B cell (primary cell): ENCODE measurements around the gene NIP7. TPM values are rescaled to one million over a fixed set of nuclear protein-coding genes. Genes with fewer than 3 reads are reported as not detected.

Source experiments
- ATAC-seq: fragments of 200-7000 bp; cut with Tn5 transposase; one replicate; pipeline ENCODE4 v1.10.0; 2021; ENCODE audit warnings: low read depth, mild to moderate bottlenecking, moderate number of reproducible peaks, moderate library complexity
- CTCF ChIA-PET: fragments of 350-600 bp; sonication (Branson Sonifier 250); formaldehyde crosslinking; loops from one replicate; lab custom pipeline; 2021; ENCODE audit warnings: antibody characterized with exemption, inconsistent platforms; lab: Charles Lee
- POLR2A ChIA-PET: fragments of 350-600 bp; sonication (Branson Sonifier 250); formaldehyde crosslinking; loops from one replicate; lab custom pipeline; 2021; ENCODE audit warnings: antibody characterized with exemption; lab: Charles Lee
- DNase-seq: peaks from one replicate; pipeline ENCODE4 v3.0.0; 2013
- H2AFZ ChIP-seq: 2 replicates; pipeline ENCODE4 v1.6.1; 2012; ENCODE audit warnings: mild to moderate bottlenecking, low read depth, low read length; ENCODE audit not compliant: insufficient read depth, poor library complexity, severe bottlenecking
- H3K27ac ChIP-seq, 2 donors: 1 replicate in 1 of 2; 2 replicates in 1 of 2; pipeline ENCODE4 v1.5.1; 2012 to 2013; ENCODE audit warnings: low read length in 2 of 2, mild to moderate bottlenecking in 2 of 2, moderate library complexity in 1 of 2
- H3K27me3 ChIP-seq, 4 experiments: fragments of 200-600 bp in 1 of 4; sonication (generic) in 1 of 4; replicated peaks in 1 of 4; 1 replicate in 2 of 4; 2 replicates in 2 of 4; pipeline versions ENCODE4 v1.6.1 to v1.7.0; 2013 to 2016; ENCODE audit warnings: low read length in 3 of 4, mild to moderate bottlenecking in 2 of 4, mixed read lengths in 1 of 4, moderate library complexity in 1 of 4; ENCODE audit not compliant: insufficient read depth in 4 of 4, control insufficient read depth in 3 of 4; ENCODE audit errors: control extremely low read depth in 1 of 4
- H3K36me3 ChIP-seq, 2 experiments: replicated peaks in 1 of 2; 1 replicate in 1 of 2; 2 replicates in 1 of 2; pipeline versions ENCODE4 v1.6.1 to v1.7.1; 2013; ENCODE audit warnings: low read length in 1 of 2; ENCODE audit not compliant: insufficient read depth in 2 of 2, control insufficient read depth in 1 of 2; ENCODE audit errors: control extremely low read depth in 1 of 2, extremely low read depth in 1 of 2
- H3K4me1 ChIP-seq, 2 donors: fragments of 200-600 bp in 1 of 2; sonication (generic) in 1 of 2; 1 replicate in 1 of 2; 2 replicates in 1 of 2; pipeline versions ENCODE4 v1.5.1 to v1.6.1; 2013 to 2017; ENCODE audit warnings: low read length in 2 of 2; ENCODE audit not compliant: control insufficient read depth in 2 of 2, insufficient read depth in 2 of 2
- H3K4me2 ChIP-seq: replicated peaks from 2 replicates; pipeline ENCODE3; 2012; ENCODE audit warnings: mild to moderate bottlenecking, low read depth, low read length; ENCODE audit not compliant: poor library complexity, severe bottlenecking
- H3K4me3 ChIP-seq, 5 experiments: fragments of 200-600 bp in 1 of 5; sonication (generic) in 1 of 5; 1 replicate in 3 of 5; 2 replicates in 2 of 5; pipeline versions ENCODE4 v1.5.1 to v1.7.0; 2011 to 2016; ENCODE audit warnings: low read length in 4 of 5, mild to moderate bottlenecking in 4 of 5, low read depth in 2 of 5, control low read depth in 1 of 5, moderate library complexity in 1 of 5; ENCODE audit not compliant: insufficient read depth in 1 of 5; ENCODE audit errors: control extremely low read depth in 1 of 5, extremely low read depth in 1 of 5
- H3K79me2 ChIP-seq: fragments of 200-600 bp; sonication (generic); one replicate; pipeline ENCODE4 v1.6.0; 2016; ENCODE audit warnings: low read length; ENCODE audit not compliant: control insufficient read depth, insufficient read depth
- H3K9ac ChIP-seq: fragments of 200-600 bp; sonication (generic); 2 replicates; pipeline ENCODE4 v1.6.1; 2017; ENCODE audit warnings: mild to moderate bottlenecking, low read length, moderate library complexity
- H3K9me3 ChIP-seq, 3 donors: one replicate each; pipeline versions ENCODE4 v1.6.1 to v1.7.1; 2013; ENCODE audit warnings: low read length in 2 of 3; ENCODE audit not compliant: control insufficient read depth in 2 of 3, insufficient read depth in 1 of 3; ENCODE audit errors: control extremely low read depth in 1 of 3
- H4K20me1 ChIP-seq: 2 replicates; pipeline ENCODE4 v1.6.0; 2012; ENCODE audit warnings: mild to moderate bottlenecking, low read length; ENCODE audit not compliant: insufficient read depth, control insufficient read depth, poor library complexity, severe bottlenecking
- H3K27ac Mint-ChIP-seq: one replicate; pipeline ENCODE4 v1.8.0; 2021; ENCODE audit warnings: mixed read lengths
- H3K27me3 Mint-ChIP-seq: one replicate; pipeline ENCODE4 v1.8.0; 2021; ENCODE audit warnings: mixed read lengths
- H3K4me1 Mint-ChIP-seq: one replicate; pipeline ENCODE4 v1.8.0; 2021; ENCODE audit warnings: mixed read lengths
- H3K4me3 Mint-ChIP-seq: one replicate; pipeline ENCODE4 v1.8.0; 2021; ENCODE audit warnings: mixed read lengths
- H3K9me3 Mint-ChIP-seq: one replicate; pipeline ENCODE4 v1.8.0; 2022; ENCODE audit warnings: mixed read lengths; ENCODE audit not compliant: insufficient read depth
- EZH2 ChIP-seq: IDR thresholded peaks from 2 replicates; pipeline ENCODE4 v1.6.1; 2012; ENCODE audit warnings: borderline replicate concordance, low read depth, mild to moderate bottlenecking, moderate library complexity, low read length; ENCODE audit not compliant: insufficient read depth, poor library complexity, severe bottlenecking
- WGBS: methylation state at CpG from one replicate; pipeline ENCODE4 v1.1.5; 2013; ENCODE audit warnings: missing lambda C conversion rate; ENCODE audit not compliant: insufficient coverage; 5-methylcytosine and 5-hydroxymethylcytosine counted together
- intact Hi-C: fragments of 100-400 bp; cut with micrococcal nuclease; formaldehyde crosslinking; loops from one replicate; pipeline ENCODE4 v1.10.0; 2022
- polyA plus RNA-seq: library from polyadenylated mRNA; depleted of rRNA; stranded (reverse); fragments of >200 nt; gene quantifications from 2 replicates; pipeline ENCODE4 v1.2.3, GENCODE V29; 2012
- total RNA-seq, 2 donors: library from RNA; stranded (reverse); fragments of 120-200 nt in 1 of 2; gene quantifications; 1 replicate in 1 of 2; 2 replicates in 1 of 2; pipeline versions ENCODE4 v1.2.3 to v1.2.4, GENCODE V29; 2013 to 2022
- TF ChIP-seq, protein P1 (sequence below): fragments of 200-600 bp; IDR thresholded peaks from one replicate; pipeline ENCODE4 v1.8.0; 2022; ENCODE audit warnings: antibody characterized with exemption, mild to moderate bottlenecking

NIP7 gene
- total and polyA plus RNA-seq, 2 donors (not counting 1 experiment from before 2014, with no cell fraction given), result 4.4 to 20.2 TPM

GRCh38 chr16:69324585-69325253 lies 14.9 kb upstream of the NIP7 start:
- intact Hi-C loops, result no loop called here
- Histone ChIP-seq H3K9me3 (no peaks in the 10 kb centered on the region), H3K9ac (no peak overlapping the region), H3K27me3 (no peaks in the 10 kb centered on the region), H3K4me3 (no peak overlapping the region), H3K79me2 (peaks cover 72% of the 10 kb centered on the region), H3K36me3 (peaks cover 1 to 68% of the 10 kb centered on the region in 2 experiments), H3K4me1 (peaks cover 14 to 24% of the 10 kb centered on the region in 2 donors), H2AFZ (no peak overlapping the region), H4K20me1 (peaks cover 75% of the 10 kb centered on the region), H3K4me2 (no peak overlapping the region), H3K27ac (no peak overlapping the region)
- no peak for DNase-seq
- TF ChIP-seq EZH2, result no peak
- TF ChIP-seq, protein P1, sequence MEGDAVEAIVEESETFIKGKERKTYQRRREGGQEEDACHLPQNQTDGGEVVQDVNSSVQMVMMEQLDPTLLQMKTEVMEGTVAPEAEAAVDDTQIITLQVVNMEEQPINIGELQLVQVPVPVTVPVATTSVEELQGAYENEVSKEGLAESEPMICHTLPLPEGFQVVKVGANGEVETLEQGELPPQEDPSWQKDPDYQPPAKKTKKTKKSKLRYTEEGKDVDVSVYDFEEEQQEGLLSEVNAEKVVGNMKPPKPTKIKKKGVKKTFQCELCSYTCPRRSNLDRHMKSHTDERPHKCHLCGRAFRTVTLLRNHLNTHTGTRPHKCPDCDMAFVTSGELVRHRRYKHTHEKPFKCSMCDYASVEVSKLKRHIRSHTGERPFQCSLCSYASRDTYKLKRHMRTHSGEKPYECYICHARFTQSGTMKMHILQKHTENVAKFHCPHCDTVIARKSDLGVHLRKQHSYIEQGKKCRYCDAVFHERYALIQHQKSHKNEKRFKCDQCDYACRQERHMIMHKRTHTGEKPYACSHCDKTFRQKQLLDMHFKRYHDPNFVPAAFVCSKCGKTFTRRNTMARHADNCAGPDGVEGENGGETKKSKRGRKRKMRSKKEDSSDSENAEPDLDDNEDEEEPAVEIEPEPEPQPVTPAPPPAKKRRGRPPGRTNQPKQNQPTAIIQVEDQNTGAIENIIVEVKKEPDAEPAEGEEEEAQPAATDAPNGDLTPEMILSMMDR, result no peak
- no peaks in the 10 kb centered on the region for H3K27me3 Mint-ChIP-seq
- no peak overlapping the region for H3K27ac Mint-ChIP-seq
- ATAC-seq, result no peak
- CTCF ChIA-PET, result interaction anchor here (0.9 kb wide), 1 partner anchor 13 kb away, joined by 3 read pairs; no protein-coding TSS in a partner anchor
- POLR2A ChIA-PET, result no interaction called here
- no peaks in the 10 kb centered on the region for H3K9me3 Mint-ChIP-seq
- WGBS, result 95% methylated on average over 7 of the region's 10 CpGs
- peaks cover 35% of the 10 kb centered on the region for H3K4me1 Mint-ChIP-seq
- no peak overlapping the region for H3K4me3 Mint-ChIP-seq

DNA sequence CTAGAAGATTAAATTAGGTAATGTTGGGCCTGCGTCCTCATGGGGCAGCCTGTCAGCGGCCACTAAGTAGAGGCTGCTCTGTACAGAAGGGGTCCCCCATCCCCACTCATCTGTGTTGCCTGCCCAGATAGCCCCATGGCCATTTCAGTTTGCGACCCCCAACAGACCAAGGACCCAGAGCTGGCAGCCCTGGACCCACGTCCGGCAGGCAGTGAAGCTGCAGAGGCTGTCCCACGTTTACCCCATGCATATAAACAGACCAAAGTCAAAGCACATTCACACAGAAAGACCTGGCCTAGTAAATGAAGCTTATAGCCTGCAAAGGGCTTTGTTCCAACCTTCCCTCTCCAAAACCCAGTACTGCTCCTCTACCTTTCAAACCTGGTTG lies 13.8 kb upstream of the NIP7 start:
- Histone ChIP-seq H3K9ac (no peak overlapping the region), H3K27me3 (no peaks in the 10 kb centered on the region), H3K79me2 (peaks cover 69% of the 10 kb centered on the region), H3K36me3 (peaks cover 1 to 57% of the 10 kb centered on the region in 2 experiments), H4K20me1 (peaks cover 68% of the 10 kb centered on the region), H2AFZ (no peak overlapping the region), H3K4me3 (no peak overlapping the region), H3K27ac (no peak overlapping the region), H3K4me1 (peaks cover 15 to 27% of the 10 kb centered on the region in 2 donors), H3K4me2 (no peak overlapping the region), H3K9me3 (no peaks in the 10 kb centered on the region)
- ATAC-seq (no peak), DNase-seq (no peak)
- WGBS, result 94% methylated on average over 5 of the region's 6 CpGs
- Mint-ChIP-seq H3K4me3 (no peak overlapping the region), H3K9me3 (no peaks in the 10 kb centered on the region), H3K27ac (no peak overlapping the region), H3K27me3 (no peaks in the 10 kb centered on the region), H3K4me1 (peaks cover 35% of the 10 kb centered on the region)
- ChIA-PET POLR2A (interaction anchor here (0.7 kb wide), 1 partner anchor 136 kb away, joined by 3 read pairs; no protein-coding TSS in a partner anchor), CTCF (interaction anchor here (1.3 kb wide), 1 partner anchor 11 kb away, joined by 5 read pairs; no protein-coding TSS in a partner anchor)
- TF ChIP-seq, protein P1, result no peak
- no peak for TF ChIP-seq EZH2
- intact Hi-C loops, result no loop called here
